Activated CD4-positive, CD25-positive, alpha-beta regulatory T cell (primary cell): ENCODE data around the gene ESPL1.

Source experiments
- DNase-seq, 4 experiments: peaks; one replicate each; lab custom pipeline; 2025; lab: John Stamatoyannopoulos, UW

The ESPL1 gene

DNA sequence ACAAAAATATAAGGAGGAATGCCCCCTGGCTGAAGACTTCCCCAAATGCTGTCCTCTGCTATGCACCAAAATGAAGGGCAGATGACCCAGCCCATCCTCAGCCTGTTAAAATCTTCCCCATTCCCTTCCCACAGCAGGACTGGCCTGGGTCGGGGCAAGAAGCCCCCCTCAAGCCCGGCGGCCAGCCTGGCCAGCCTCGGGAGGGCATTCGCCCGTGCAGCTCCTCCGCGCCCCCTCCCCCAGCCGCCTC is 36.5 kb upstream of the ESPL1 start:
- no peak for DNase-seq

DNA sequence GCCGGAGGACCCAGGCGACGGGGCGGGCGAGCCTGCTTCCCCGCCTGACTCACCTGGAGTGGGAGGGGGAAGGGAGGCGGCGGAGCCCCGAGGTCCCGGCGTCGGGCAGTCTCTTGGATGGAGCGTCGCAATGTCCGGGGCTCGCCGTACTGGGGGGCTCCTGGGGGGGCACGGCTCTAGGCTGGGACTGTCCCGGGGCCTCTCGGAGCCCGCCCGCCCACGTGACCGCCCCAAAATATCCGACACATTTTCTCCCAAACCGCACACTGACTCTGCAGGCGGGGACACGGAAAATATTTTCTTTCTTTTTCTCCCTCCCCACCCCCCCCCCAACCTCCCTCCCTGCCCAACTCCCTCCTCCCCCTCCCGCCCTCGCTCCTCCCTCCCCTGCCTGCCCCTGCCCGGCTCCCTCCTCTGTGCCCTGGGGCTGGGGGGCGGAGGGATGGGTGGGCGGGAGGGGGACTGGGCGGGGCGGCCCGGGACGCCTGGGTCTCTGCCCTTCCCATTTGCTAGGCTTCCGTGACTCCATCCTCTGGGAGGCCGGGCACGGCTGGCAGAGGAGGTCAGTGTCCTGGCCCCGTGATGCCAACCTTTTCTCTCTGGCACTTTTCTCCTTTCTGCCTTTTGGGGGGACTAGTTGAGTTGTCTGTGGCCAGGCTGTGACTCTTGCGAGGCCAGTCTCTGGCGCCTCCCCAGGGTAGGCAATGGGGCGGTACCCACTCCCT is 36.0 kb upstream of the ESPL1 start, which contains the start of gene RARG:
Gene RARG, minus strand, starts transcription at position 289 of the 725 bp plus-strand sequence. CDS start 4,664 bp downstream, outside the sequence.
- DNase-seq, result peak in 2 of 4 experiments; percentile 42 to 44

DNA sequence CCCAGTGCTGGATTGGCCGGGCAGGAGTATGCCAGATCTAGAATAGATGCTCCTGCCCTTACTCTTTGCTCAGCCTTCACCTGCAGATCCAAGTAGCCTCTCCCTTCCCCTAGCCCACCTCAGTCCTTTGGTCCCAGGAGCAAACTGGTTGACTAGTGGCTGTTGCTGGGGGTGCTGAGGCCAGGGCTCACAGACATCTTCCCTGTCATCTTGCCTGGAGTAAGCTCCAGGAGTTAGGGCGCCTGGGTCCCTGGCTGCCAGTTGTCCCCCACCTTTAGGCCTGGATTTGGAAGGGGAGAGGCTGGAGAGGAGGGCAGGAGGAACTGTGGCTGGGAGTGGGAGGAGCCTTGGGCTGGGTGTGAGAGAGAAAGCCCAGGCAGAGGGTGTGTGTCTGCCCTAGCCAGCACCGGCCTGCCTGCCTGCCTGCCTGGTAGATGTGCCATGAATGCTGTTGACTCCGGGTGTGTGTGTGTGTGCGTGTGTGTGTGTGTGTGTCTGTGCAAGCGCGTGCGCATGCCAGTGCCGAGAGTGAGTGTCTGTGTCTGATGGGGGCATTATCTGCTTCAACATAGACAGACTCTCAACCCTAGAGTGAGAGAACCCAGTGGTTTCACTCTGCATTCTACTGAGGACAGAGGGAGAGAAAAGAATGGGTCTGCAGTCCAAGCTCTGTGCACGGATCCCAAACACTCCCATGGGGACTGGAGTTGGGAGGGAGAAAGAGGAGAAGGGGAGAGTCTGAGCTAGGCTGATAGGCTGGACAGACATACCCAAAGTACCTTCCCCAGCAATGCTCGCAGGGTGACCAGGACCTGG is 35.2 kb upstream of the ESPL1 start:
- DNase-seq, result no peak

DNA sequence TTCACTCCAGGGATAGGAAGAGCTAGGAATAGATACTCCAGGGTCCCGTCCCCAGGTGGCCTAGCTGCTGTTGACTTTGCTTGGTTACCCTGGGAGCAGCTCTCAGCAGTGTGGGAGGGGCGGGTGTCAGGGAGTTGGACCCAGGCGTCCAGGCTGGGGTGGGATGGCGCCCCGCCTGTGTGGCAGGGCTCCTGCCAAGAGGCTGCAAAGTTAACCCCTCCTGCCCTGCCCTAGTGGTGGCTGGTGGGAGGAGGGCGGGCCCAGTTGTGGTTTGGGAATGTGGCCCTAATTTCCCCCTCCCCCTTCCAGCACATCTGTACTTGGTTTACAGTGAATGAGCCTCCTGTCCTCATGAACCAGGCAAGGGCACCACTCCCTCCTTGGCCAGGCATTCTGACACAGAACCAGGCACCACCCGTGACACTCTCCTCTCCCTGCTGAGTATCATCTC is 34.4 kb upstream of the ESPL1 start:
- DNase-seq, result no peak

DNA sequence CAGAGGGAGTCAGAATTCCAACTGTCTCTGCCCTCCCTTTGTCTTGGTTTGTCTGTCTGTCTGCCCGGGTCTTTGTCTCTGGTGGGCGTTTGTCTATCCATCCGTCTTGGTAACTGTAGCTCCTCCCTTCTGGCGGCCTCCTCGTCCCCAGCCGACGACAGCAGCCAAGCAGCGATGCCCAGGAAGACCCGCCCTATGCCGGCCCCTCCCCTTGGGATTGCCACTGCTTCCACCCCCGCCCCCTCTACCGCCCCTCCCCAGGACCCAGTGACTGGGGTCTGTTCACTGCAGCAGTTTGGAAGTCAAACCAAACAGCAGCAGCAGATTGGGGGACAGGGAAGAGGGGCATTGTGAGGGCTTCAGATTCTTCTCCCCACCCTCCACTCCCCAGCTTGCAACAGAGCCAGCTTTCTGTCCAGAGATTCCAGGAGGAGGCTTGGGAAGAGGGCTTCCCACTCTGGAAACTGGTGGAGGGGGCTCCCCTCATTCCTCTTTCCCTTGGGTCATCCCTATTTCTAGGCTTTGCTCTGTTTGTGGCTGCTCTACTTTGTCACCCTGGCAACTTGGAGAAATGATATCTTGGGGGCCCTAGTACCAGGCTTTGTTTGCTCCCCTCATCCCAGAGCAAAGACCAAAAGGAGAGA is 33.7 kb upstream of the ESPL1 start:
- DNase-seq, result no peak

DNA sequence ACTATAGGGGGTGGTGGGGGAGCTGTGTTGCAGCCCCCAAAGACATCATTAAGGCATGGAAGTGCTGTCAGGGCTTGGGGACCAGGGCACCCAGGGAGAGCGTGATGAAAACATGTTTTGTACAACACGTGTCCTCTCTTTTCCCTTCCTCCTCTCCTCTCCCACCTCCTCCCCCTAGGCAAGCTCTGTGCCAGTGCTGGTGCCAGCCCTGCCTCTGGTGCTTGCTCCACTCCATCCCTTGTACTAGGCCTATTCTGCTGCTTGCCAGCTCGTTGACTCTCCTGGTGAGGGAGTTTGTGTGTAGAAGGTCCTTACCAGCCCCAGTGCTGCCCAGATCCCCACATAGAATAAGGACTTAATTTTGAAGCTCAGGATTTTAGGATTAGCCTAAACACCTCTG is 32.9 kb upstream of the ESPL1 start:
- no peak for DNase-seq

DNA sequence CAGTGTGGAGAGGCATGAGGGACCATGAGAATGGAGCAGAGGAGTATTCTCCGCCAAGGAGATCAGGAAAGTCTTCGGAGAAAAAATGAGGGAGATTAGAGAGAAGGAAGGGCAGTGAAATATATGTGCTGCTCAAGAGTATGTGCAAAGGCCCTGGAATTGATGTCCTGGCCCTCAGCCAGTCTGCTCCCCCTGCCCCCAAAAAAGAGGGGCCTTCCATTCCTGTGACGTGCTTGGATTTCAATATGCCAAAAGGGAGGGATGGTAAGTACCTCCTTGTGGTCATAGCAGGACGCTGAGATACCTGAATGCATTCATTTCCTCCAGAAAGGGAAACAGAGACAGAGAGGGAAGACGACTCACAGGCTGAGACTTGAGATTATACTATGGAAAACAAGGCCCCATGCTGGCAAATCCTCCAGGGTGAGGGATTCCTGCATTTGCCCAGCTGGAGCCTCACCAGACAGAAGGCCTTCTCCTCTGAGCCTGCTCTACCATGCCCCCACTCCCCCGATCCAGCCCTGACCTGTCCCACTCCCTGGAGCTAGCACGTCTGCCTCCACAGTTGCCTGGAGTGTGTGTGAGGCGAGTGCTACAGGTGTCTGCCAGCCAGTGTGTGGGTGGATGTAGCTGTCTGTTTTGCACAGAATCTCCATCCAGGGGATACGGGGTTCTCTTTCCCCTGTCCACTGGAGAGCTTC is 32.2 kb upstream of the ESPL1 start:
- DNase-seq, result no peak

DNA sequence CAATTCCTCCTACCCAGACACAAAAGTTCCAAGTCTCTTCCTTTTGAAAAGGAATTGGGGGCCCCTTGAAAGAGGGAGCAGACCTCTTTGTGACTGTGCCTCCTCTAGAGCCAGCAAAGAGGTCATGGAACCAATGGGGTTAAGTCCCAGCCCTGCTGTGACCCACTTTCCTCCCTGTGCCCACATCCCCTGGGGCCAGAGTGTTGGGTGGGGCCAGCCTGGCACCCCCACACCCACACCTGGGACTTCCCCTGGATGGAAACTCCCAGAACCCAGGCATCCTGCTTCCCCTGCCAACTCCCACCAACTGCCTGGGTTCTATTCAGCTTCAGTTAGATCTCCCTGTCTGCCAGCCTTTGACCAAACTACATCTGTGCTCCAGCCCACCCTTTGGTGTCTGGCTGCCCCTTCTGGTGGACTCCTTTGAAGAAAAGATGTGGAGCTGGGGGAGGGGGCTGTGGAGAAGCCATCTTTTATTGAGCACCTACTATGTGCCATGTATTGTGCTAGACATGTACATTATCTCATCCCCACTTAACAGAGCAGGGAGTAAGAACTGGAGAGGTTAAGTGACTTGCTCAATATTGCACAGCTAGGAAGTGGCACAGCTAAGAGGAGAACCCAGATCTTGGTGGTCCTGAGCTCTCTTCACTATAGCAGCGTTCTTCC is 31.5 kb upstream of the ESPL1 start:
- DNase-seq, result no peak

DNA sequence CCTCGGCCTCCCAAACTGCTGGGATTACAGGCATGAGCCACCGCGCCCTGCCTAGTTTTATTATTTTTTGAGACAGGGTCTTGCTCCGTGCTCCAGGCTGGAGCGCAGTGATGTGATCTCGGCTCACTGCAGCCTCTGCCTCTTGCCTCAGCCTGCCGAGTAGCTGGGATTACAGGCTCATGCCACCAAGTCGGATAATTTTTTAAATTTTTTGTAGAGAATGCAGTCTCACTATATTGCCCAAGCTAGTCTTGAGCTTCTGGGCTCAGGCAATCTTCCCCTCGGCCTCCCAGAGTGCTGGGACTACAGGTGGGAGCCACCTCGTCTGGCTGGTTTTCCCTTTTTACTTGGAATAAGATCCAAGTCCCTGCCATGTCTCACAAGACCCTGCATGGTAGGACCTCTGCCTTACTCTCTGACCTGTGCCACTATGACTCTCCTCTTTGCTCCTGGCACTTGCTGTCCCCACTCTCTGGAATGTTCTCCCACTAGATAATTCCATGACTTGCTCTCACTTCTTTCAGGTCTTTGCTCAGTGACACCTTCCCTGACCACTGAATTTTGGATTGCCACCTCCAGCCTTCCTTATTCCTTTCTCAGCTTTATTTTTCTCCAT is 28.3 kb upstream of the ESPL1 start:
- no peak for DNase-seq

DNA sequence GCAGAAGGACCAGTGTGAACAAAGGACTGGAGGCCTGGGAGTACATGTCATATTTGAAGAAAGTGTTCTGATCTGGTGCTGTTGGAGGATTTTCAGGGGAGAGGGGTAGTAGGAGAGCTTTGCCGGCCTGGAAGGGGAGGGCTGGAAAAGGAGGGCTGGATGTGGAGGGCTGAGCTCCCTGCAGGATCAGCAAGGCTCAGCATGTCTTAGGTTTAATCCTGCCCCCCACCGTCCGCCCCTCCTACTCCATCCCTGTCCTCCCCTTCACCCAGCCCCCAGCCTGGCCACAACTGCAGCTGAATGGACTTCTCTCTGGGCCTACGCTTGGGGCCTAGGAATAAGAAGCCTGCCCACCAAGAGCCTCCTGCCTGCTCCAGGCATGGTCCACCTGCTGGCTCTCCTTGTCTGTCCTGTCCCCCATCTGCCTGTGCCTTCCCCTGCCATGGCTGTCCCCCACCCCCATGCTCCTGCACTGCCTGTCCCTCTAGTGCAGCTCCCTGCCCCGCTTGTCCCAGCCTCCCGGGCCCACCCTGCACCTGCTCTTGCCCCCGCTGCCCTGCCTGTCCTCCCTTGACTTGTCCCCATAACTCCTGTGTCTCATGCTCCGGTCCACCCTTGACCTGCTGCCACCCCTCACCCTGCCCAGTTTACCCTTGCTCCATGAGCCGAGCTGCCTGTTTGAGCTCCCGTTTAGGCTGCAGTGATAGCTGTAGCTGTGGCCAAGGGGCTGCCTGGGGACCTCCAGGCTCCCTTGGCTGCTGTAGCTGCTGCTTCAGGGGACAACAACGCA is 26.3 kb upstream of the ESPL1 start:
- no peak for DNase-seq

DNA sequence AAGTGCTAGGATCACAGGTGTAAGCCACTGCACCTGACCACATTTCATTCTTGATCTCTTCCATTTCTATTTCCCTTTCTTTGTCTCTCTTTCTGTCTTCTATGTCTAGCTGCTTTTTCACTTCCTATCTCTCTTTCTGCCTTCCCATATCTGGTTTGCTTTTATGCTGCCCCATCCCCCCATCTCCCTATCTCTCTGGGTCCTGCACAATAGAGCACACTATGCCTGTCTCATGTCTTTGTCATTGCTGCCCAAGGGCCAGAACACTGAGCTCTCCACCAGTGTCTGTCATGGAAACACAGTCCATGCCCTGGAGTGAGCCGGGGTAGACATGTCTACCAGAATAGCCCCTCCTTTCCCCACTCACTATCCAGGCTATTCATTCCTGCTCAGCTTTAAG is 23.8 kb upstream of the ESPL1 start:
- DNase-seq, result no peak

DNA sequence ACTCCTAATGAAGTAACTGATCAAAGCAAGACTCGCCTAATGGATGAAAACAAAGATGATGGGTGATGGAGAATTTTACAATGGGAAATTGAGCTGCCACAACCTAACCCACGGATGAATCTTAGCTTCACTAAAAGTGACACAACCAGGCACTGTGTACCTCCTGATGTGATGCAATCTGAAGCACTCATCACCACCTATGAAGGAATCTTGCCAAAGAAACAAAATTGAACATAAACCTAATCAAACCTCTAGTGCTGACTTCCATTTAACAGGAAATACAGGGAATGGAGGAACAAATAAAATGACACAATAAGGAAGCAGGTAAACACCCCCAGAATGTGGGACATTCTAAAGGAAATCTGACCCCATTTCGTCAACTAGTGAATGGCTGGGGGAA is 22.8 kb upstream of the ESPL1 start:
- DNase-seq, result no peak

DNA sequence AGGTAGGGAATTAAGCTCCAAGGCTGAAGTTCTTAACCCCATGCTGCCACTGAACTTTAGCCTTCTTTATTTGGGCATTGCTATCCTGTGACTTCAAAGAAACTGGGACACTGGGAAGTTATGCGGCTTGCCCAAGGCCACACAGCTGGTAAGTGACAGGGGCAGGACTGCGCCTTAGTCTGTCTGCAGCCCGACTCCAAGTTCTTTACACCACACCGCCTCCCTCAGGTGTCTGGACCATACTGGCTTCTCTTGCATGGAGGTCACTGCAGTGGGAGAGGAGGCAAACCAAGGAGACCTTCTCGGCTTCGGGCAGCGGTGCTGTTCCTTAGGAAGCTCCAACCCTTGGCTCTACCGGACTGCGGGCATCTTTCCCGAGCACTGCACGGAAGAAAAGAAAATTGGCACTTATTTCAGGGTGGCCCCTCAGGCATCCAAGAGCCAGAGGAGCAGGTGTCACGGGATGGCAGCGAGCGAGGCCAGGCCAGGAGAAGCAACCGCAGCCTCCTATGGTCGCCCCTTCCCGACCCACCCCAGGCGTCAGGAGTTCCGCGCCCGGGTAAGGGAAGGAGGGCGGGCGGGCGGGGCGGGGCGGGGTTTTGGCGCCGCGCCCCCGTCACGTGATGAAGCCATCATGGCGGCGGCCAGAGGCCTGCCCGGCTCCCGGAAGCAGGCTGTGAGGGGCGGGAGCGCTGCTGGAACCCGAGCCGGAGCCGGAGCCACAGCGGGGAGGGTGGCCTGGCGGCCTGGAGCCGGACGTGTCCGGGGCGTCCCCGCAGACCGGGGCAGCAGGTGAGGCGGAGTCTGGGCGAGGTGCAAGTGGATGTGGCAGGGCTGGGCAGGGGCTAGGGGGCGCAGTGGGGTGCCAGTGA is 16.4 kb upstream of the ESPL1 start:
- DNase-seq, result peak; percentile 33 to 63 (median 50)

DNA sequence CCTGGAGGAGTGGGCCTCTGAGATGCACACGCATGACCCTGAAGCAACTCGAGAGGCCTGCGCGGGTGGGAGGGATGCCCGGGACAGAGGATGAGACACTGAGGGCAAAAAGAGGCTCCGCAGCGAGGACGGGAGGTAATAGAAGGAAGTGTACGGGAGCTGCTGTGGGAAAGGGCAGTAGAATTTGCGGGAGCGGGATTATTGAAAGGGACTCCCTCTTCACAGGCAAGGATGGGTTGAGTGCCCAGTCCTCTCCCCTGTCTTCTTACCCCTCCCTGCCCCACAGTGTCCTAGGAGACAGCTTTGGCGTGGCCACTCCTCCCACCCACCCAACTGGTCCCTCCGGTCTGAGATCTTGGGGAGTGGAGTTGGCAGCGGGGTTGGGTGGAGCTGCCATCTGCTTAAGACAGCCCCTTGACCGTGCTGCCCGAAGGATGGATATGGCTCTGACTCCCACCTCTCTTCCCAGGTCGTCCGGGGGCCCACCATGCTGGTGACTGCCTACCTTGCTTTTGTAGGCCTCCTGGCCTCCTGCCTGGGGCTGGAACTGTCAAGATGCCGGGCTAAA is 15.7 kb upstream of the ESPL1 start:
- DNase-seq, result no peak

DNA sequence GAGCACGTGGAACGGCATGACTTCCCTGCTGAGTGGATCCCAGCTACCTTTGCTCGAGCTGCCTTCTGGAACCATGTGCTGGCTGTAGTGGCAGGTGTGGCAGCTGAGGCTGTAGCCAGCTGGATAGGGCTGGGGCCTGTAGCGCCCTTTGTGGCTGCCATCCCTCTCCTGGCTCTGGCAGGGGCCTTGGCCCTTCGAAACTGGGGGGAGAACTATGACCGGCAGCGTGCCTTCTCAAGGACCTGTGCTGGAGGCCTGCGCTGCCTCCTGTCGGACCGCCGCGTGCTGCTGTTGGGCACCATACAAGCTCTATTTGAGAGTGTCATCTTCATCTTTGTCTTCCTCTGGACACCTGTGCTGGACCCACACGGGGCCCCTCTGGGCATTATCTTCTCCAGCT is 14.8 kb upstream of the ESPL1 start:
- DNase-seq, result no peak

DNA sequence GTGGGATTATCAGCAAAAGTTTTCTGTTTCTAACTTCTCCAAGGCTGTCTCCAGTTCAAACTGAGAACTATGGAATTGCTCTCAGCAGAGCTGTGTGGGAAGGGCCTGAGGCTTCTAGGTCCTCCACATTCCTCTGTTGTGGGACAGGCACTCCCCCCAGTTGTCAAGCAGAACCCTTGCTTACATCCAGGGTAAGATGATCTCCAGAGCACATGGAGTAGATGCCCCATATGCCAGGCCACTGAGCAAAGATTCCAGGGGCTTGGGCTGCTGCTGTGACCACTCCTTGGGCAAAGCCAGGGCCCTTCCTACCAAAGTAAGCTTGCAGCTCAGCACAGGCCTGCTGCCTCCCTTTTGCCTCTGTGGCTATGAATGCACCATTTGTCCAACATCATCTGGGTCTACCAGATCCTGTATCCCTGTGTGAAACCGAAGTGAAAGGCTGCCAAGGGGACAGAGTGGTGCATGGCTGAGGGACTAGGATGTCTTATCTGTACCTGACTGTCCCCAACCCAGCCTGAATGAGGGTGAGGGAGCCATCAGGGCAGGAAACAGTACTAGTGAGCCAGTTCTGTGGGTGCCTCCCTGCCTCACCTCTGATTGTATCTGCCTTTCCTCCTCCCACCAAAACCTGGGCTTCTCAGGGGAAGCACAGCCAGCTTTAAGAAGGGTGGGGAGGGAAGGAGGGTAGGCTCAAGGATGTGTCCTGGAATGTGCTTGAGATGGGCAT is 13.1 kb upstream of the ESPL1 start:
- DNase-seq, result no peak

DNA sequence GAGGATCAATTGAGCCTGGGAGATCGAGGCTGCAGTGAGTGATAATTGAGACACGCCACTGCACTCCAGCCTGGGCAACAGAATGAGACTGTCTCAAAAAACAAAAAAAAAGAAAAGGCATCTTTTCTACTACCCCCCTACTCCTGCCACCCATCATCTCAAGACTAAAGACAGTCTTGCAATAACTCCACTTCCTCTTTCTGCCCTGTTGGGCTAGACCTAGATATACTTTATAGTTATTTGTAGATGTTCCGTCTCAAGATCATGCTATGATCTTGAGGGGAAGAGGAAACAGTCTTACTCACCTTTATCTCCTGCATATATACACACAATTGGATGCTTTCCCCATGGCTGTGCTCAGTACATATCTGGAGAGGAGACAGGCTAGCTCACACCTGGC is 12.1 kb upstream of the ESPL1 start:
- DNase-seq, result no peak
